AG04449 (cell line): ENCODE measurements around the gene LRMDA.

Experiments
- CTCF ChIA-PET: fragments of 350-600 bp; formaldehyde crosslinking; extraction: SDS; loops from one replicate; lab custom pipeline; 2021; ENCODE audit warnings: antibody characterized with exemption; lab: Yijun Ruan, JAX
- POLR2A ChIA-PET: fragments of 400-600, 350-600 bp; formaldehyde crosslinking; extraction: SDS; loops from one replicate; lab custom pipeline; 2020; ENCODE audit warnings: antibody characterized with exemption, inconsistent platforms; lab: Yijun Ruan, JAX
- DNase-seq: peaks from one replicate; pipeline ENCODE4 v3.0.0-alpha.2; 2010; ENCODE audit warnings: low read depth, low spot score
- H3K4me3 ChIP-seq: 2 replicates; pipeline ENCODE4 v1.5.1; 2011; ENCODE audit warnings: low read depth, mild to moderate bottlenecking, control low read depth, low read length
- TF ChIP-seq, protein P1 (sequence below): IDR thresholded peaks from one replicate; pipeline ENCODE4 v1.5.1; 2011; ENCODE audit warnings: mild to moderate bottlenecking, moderate library complexity, low read length, control low read depth, inconsistent platforms; ENCODE audit not compliant: insufficient read depth; ENCODE audit errors: missing control alignments

The LRMDA gene

DNA sequence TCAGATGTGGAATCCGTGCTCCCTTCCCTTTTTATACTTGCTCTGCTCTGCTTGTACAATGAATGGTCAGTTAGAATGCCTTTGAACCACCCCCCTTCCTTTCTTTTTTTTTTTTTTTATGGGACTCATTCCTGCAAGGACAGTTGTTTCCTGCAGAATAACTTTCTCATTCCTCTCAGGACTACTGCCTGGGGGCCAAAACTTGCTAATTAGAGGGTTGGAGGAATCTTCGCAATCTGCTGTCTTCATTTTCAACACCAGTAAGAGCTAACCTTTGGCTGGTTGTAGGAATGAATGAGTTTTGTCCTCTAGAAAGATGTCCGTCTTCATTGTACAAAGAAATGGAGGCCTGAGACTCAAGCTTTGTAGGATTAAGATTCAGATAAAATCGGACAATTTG is 868.1 kb downstream of the LRMDA start:
- TF ChIP-seq, protein P1, sequence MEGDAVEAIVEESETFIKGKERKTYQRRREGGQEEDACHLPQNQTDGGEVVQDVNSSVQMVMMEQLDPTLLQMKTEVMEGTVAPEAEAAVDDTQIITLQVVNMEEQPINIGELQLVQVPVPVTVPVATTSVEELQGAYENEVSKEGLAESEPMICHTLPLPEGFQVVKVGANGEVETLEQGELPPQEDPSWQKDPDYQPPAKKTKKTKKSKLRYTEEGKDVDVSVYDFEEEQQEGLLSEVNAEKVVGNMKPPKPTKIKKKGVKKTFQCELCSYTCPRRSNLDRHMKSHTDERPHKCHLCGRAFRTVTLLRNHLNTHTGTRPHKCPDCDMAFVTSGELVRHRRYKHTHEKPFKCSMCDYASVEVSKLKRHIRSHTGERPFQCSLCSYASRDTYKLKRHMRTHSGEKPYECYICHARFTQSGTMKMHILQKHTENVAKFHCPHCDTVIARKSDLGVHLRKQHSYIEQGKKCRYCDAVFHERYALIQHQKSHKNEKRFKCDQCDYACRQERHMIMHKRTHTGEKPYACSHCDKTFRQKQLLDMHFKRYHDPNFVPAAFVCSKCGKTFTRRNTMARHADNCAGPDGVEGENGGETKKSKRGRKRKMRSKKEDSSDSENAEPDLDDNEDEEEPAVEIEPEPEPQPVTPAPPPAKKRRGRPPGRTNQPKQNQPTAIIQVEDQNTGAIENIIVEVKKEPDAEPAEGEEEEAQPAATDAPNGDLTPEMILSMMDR, result no peak
- POLR2A ChIA-PET, result no interaction called here
- CTCF ChIA-PET, result no interaction called here
- H3K4me3 ChIP-seq, result no peak overlapping the region
- DNase-seq, result no peak

- no peak overlapping the region for H3K4me3 ChIP-seq
- CTCF ChIA-PET, result interaction anchor here (1.3 to 1.9 kb wide), 3 partner anchors 246 to 906 kb away, joined by 5 to 6 read pairs (median 5); no protein-coding TSS in a partner anchor
- DNase-seq, result no peak
- POLR2A ChIA-PET, result no interaction called here
- TF ChIP-seq, protein P1, result no peak
These were observed 869.8 kb downstream of the LRMDA start for GRCh38 chr10:76301211-76301610.

DNA sequence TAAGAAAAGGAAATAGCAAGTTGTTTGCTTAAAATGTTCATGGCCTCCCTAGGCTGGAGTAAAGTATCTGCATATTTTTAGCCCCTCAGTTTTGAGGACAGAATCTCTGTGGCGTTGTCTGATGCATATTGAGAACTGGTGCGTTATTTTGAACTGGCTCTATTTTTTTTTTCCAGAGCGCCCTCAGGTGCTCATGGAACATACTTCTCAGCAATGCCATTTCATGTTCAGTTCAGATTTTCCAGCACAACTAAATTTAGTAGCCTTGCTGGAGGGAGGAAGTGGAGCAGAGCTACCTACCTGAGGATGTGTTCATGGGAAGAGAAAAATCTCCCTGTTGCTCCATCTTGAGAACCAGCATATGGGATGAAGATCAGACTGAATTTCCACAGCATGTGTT is 870.5 kb downstream of the LRMDA start:
- ChIA-PET POLR2A (no interaction called here), CTCF (interaction anchor here (1.3 to 1.9 kb wide), 3 partner anchors 245 to 907 kb away, joined by 5 to 6 read pairs (median 5); no protein-coding TSS in a partner anchor)
- TF ChIP-seq, protein P1, result no peak
- H3K4me3 ChIP-seq, result no peak overlapping the region
- no peak for DNase-seq

DNA sequence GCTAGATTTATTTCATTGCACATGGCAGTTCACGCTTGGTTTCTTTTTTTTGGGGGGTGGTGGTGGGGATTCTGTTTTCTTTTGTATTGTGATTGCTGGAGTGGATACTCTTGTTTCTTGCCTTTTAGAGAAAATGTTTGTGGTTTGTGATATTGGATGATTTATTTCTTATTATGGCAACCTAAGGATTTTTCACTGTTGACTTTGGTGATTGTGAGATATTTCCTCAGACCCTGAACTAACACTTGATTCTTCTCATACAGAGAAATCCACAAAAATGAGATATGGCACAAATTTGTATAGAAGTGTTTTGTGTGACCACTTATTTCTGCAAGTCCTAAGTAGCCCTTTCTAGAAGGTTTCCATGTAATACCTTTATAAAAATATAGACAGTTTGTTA is 871.1 kb downstream of the LRMDA start:
- CTCF ChIA-PET, result interaction anchor here (0.9 to 1.9 kb wide), 9 partner anchors 9 to 907 kb away, joined by 3 to 14 read pairs (median 5); no protein-coding TSS in a partner anchor
- no peak overlapping the region for H3K4me3 ChIP-seq
- TF ChIP-seq, protein P1, result no peak
- DNase-seq, result no peak
- POLR2A ChIA-PET, result interaction anchor here (0.7 kb wide), 1 partner anchor 185 kb away, joined by 3 read pairs; no protein-coding TSS in a partner anchor

- CTCF ChIA-PET, result interaction anchor here (0.6 to 2.6 kb wide), 20 partner anchors 9 to 908 kb away, joined by 3 to 14 read pairs (median 4); partner anchors contain the start of gene ZNF503
- POLR2A ChIA-PET, result interaction anchor here (0.7 to 1.4 kb wide), 2 partner anchors 185 to 902 kb away, joined by 3 read pairs; no protein-coding TSS in a partner anchor
- no peak for DNase-seq
- TF ChIP-seq, protein P1, result no peak
- H3K4me3 ChIP-seq, result no peak overlapping the region
These were observed 871.7 kb downstream of the LRMDA start for GRCh38 chr10:76302961-76303630.

- TF ChIP-seq, protein P1, result peak; percentile 61
- POLR2A ChIA-PET, result interaction anchor here (0.5 to 1.4 kb wide), 3 partner anchors 124 to 903 kb away, joined by 3 read pairs; no protein-coding TSS in a partner anchor
- CTCF ChIA-PET, result interaction anchor here (0.6 to 2.6 kb wide), 18 partner anchors 9 to 908 kb away, joined by 3 to 14 read pairs (median 4); partner anchors contain the start of gene ZNF503
- no peak for DNase-seq
- no peak overlapping the region for H3K4me3 ChIP-seq
These were observed 872.4 kb downstream of the LRMDA start for GRCh38 chr10:76303682-76304316.
